ENCODE data around the gene PDE8B. TPM values are rescaled to one million over a fixed set of nuclear protein-coding genes. Genes with fewer than 3 reads are reported as not detected.

PDE8B gene
- polyA plus RNA-seq, 1 of the 3 experiments (the other 2 are of a cell fraction): not detected

GRCh38 chr5:77311214-77311571, 100.7 kb downstream of the PDE8B start:
- H3K4me1 ChIP-seq (ENCODE audit: control insufficient read depth in 1 of 2, insufficient read depth in 2 of 2, low read depth in 1 of 2, low read length in 1 of 2): peaks cover 0 to 22% of the 10 kb centered on the region in 2 experiments; a peak in 1 of 4 replicates
- ChIA-PET POLR2A (no interaction called here), CTCF (no interaction called here)
- H3F3A ChIP-seq (replicated peaks; ENCODE audit: insufficient read depth): no peaks in the 10 kb centered on the region
- no peaks in the 10 kb centered on the region for H3K9me3 ChIP-seq
- no peak overlapping the region for H2AFZ ChIP-seq (ENCODE audit: low read depth)
- no peak overlapping the region for H3K27ac ChIP-seq (ENCODE audit: low read depth in 2 of 2, low read length in 1 of 2)
- H3K4me2 ChIP-seq: no peak overlapping the region
- no peaks in the 10 kb centered on the region for H3K36me3 ChIP-seq (replicated peaks in 1 of 2; ENCODE audit: control insufficient read depth in 1 of 2, insufficient read depth in 2 of 2, low read length in 1 of 2)
- no peaks in the 10 kb centered on the region for H3K27me3 ChIP-seq (ENCODE audit: insufficient read depth)
- no peak for DNase-seq
- no peak overlapping the region for H3K4me3 ChIP-seq (ENCODE audit: low read depth in 2 of 2, low read length in 1 of 2)
- no peaks in the 10 kb centered on the region for H3K9me2 ChIP-seq
- H3K79me2 ChIP-seq (ENCODE audit: insufficient read depth): no peaks in the 10 kb centered on the region
- H4K20me1 ChIP-seq (ENCODE audit: insufficient read depth): no peaks in the 10 kb centered on the region
- TF ChIP-seq FOSL2 (IDR thresholded peaks at IDR 0.05; ENCODE audit: borderline replicate concordance, low read depth) (no peak), FOXM1 (IDR thresholded peaks at IDR 0.05; ENCODE audit: low read depth) (no peak), SIN3A (IDR thresholded peaks at IDR 0.05; ENCODE audit: borderline replicate concordance, low read depth, low read length) (no peak), SMC3 (IDR thresholded peaks at IDR 0.05; ENCODE audit: low read depth, low read length) (no peak), MEF2A (IDR thresholded peaks at IDR 0.05; ENCODE audit: borderline replicate concordance, low read depth) (no peak), JUND (IDR thresholded peaks at IDR 0.05) (no peak), PBX3 (IDR thresholded peaks at IDR 0.05) (no peak), RAD21 (IDR thresholded peaks at IDR 0.05; ENCODE audit: low read length) (no peak), MXI1 (IDR thresholded peaks at IDR 0.05; ENCODE audit: low read depth, low read length) (no peak), TAF1 (IDR thresholded peaks at IDR 0.05; ENCODE audit: borderline replicate concordance, low read depth, low read length) (no peak), RFX5 (IDR thresholded peaks at IDR 0.05; ENCODE audit: low read length) (no peak), CHD2 (IDR thresholded peaks at IDR 0.05; ENCODE audit: low read length, partially characterized antibody) (no peak), REST (IDR thresholded peaks at IDR 0.05; ENCODE audit: low read depth, low read length) (no peak), ZBTB33 (IDR thresholded peaks at IDR 0.05; ENCODE audit: borderline replicate concordance, low read depth) (no peak), FOXJ3 (CRISPR knock-in tag; IDR thresholded peaks at IDR 0.05) (no peak), EP300 (IDR thresholded peaks at IDR 0.05; ENCODE audit: borderline replicate concordance in 1 of 2, low read depth in 1 of 2, low read length in 1 of 2) (no peak), RCOR1 (IDR thresholded peaks at IDR 0.05; ENCODE audit: low read length) (no peak), NFIC (IDR thresholded peaks at IDR 0.05; ENCODE audit: borderline replicate concordance) (no peak), MAX (IDR thresholded peaks at IDR 0.05; ENCODE audit: low read depth) (no peak), TCF12 (IDR thresholded peaks at IDR 0.05) (no peak)
- no peak overlapping the region for H3K9ac ChIP-seq
- 53% methylated on average over 1 of the region's 1 CpG for WGBS (ENCODE audit: low lambda C conversion rate)

Measured in SK-N-SH (cell line).